Stimulated activated CD8-positive, alpha-beta memory T cell treated with anti-CD3 and anti-CD28 coated beads, Interleukin-2, amount 100 ng/mL, for 48 hours (primary cell): ENCODE data around the gene CERS6.

Source experiments
- DNase-seq, 2 donors: peaks; one replicate each; pipeline ENCODE4 v3.0.0-alpha.2; 2020; ENCODE audit warnings: low read depth in 2 of 2

Gene CERS6

DNA sequence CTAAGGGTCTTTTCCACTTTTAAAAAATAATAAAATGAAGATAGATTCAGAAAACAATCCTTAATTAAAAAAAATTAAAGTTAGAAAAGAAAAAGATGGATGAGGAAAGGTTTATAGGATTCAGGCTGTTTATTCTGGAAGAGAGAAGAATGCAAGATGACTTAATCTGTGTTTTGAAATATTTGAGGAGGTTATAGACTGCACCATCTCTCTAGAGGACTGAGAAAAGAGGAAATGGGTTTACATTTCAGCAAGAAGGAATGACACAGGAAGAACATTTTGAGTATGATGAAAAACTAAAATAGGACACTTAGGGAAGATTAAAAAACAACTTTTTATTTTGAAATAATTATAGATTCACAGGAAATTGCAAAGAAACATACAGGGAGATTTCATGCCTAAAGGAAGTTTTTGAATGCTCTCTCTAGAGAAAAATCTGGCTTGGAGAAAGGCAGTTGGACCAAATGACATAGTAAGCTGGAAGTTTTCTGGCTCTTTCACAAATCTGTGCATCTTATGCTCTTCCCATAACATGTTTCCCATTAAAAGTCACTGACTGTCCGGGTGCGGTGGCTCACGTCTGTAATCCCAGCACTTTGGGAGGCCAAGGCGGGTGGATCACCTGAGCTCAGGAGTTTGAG is 75.0 kb downstream of the CERS6 start:
- DNase-seq = no peak

DNA sequence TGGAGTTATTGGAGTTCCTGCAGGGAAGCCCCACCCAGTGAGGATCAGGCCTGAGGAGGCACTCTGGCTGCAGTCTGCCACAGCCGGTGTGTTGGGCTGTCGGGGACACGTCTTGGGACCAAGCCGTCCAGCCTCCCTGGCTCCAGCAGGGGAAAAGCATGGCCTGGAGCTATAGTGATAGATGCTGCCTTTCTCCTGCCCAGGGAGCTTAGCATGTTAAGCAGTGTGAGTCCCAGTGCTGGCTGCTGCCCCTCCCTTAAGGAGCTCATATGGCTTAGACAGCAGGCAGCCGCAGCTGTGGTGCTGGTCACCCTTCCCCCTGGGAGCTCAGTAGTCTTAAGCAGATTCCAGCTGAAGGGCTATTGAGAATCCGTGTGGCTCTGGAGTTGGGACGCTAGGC is 78.9 kb downstream of the CERS6 start:
- DNase-seq = no peak

DNA sequence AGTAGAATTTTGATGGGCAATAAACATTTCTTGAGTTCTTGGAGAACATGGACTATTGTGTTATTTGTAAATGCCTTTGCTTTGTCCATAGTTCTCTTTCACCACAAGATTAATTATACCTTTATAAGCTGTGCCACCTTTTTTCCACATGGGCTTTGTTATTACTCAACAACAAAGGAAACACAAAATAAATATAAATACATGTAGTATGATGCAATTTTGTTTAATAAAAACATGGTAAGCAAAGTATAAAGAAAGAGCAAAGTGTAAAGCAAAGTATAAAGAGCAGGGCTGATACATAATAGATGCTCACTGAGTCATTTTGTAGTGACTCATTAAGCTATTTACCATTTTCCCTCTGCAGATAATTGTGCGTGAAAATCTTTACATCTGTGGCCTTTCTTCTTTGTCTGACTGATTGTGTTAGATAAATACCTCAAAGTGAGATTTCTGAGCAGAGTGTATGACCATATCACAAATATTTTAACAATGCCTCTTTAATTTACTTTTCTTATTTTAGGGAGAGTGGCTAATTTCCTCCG is 80.9 kb downstream of the CERS6 start:
- DNase-seq = no peak

DNA sequence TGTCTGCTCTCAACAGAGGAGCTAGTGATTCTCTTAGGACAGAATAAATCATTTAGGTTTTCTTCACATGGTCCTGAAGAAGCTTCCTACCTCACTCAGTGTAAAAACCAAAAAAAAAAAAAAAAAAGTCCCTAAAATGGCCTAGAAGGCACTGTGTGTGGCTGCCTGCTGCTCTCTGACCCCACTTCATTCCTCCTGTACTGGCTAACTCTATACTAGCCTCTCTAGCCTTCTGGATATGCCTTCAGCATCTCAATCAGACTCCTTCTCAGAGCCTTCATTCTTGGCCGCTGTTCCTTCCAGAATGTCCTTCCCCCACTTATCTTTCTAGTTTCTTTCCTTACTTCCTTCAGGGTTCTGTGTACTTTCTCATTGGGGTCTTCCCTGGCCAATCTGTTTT is 82.1 kb downstream of the CERS6 start:
- no peak for DNase-seq

DNA sequence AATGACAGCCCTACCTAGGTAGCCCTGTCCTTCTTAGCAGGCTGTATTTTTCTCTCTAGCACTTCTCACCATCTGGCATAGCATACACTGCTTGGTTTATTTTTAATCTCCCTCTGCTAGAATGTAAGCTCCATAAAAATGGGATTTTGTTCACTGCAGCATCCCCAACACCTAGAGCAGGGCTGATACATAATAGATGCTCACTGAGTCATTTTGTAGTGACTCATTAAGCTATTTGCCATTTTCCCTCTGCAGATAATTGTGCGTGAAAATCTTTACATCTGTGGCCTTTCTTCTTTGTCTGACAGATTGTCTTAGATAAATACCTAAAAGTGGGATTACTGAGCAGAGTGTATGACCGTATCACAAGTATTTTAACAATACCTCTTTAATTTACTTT is 82.5 kb downstream of the CERS6 start:
- DNase-seq = no peak

DNA sequence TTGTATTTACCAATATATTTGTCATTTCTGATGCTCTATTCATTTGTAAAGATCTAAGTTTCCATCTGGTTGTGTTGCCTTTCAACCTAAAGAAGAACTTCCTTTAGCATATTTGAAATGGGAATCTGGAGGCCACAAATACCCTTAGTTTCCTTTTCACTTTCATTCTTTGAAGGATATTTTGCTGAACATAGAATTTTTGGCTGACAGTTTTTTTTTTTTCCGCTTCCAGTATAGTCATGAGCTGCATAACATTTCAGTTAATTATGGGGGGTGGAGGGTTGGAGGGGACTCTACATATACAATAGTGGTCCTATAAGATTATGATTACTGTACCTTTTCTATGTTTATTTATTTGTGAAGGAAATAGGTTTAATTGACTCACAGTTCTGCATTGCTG is 83.9 kb downstream of the CERS6 start:
- no peak for DNase-seq

DNA sequence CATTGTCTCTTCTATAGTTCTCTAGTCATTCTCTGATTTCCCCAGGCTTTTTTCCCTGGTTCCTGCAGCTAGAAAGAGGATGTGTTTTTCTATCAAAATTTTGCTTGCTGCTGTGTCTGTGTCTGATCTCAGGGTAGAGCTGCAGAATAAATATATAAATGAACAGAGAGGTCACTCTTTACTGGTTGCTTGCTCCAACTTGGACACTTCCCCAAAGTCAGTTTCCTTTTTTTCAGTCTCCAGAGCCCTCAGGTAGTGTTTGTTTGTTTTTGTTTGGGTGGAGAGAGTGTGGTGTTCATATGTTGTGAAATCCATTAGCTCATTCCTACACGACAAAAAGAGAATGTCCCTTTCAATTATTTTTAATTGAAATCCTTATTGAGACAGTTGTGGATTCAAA is 85.8 kb downstream of the CERS6 start:
- DNase-seq = no peak

DNA sequence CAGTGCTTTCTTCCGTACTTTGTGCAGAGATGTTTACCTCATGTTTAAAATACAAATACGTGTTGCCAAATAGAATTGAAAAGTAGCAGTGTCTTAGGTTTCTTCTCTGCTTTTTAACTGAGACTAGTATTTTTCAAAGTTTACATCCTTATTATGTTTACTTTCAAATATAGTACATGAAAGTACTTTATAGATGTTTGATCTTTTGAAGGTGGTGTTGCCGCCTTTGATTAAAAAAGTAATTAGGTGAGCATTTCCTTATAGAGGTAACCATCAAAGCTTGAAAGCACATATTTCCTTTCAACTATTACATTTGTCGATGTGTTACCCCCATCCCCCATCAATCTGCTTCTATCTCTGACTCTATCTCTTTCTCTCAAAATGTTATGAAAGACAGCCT is 87.0 kb downstream of the CERS6 start:
- DNase-seq = no peak

DNA sequence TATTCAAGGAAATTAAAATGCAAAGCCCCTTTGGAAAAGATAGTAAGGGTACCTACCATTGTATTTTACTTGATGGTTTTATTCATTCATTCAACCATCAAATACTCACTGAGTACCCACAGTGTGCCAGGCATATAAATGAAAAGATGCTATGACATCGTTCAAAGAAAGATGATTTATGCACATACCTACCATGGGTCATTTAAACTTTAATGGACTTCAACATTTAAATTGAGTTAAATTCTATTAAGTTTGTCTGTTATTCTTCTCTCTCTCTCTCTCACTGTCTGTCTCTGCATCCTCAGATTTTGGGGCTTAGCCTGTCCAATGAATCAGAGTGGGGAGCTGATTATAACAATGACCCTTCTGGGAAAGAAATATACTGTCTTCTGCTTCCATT is 87.9 kb downstream of the CERS6 start:
- no peak for DNase-seq

DNA sequence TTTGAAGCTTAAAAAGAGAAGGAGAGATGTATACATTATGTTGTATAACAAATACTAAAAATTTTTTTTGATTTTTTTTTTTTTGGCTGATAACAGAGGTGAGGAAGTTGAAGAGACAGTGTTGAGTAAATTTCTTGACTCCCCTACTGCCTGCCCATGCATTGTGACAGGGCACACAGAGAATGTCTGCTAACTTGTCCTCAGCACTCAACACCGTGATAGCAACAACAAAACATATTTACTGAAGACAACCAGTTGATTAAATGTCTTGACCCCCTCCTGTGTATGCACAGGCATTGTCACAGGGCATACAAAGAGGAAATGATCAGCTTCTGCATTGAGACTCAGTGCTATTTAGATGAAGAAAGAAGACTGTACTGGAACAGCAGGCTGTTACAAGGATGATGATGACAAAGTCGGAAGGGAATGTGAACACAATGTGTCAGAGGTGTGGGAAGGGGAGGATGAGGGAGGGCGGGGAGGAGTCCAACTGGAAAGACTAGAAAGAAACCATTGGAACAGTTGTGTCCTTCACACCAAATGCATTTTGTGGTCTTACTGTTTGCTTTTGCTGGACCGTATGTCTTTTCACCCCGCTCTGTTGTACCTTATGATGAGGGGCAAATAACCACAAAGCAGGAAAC is 89.5 kb downstream of the CERS6 start:
- DNase-seq = no peak

DNA sequence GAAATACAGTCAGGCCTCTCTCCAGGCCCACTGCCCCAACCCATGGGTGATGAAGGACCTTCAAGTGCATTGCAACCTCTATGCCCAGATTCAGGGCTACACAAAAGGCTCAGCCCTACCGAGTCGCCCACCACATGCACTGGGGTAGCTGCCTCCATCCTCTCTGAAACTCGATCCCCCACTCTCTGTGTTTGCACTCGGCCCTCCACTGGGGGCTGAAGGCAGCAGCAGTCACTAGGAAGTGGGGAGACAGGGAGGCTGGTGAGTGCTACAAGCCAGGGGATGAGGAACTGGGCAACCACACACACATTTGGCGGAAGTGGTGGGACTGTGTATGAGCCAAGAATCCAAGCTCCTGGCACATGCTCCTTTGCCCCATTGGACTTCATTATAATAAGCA is 94.6 kb downstream of the CERS6 start:
- no peak for DNase-seq

DNA sequence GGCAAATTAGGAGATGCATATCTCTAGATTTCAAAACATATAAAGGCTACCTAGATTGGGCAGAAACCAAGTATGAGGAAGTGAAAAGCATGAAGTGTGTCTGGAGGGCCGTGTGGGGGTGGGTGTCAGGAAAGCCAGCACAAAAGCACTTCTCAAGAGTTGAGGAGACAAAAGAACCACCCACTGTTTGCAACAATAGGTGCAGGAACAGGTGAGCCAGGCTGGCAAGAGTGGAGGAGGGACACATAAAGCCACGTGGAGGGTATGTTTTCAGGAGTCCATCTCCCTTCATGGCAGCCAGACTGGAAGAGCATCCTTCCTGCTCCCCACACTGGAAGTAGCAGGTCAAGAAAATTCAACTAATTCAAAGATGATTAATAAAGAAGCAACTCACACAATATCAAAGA is 96.4 kb downstream of the CERS6 start:
- no peak for DNase-seq

DNA sequence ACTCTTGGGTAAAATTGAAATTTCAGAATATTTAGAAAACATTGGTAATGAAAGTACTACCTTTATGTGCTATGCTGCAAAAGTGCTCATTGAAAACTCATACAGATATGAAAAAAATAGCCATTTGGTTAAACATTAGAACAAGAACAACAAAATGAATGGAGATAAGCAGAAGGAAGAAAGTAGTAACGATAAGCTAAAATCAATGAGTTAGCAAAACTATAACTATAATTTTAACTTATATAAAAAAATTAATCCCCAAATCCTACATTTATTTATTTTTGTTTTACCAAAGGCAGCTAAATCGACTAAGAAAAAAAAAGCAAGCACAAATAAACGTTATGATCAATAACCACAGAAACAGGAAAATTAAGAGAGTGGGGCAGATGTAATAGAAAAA is 99.2 kb downstream of the CERS6 start:
- no peak for DNase-seq

DNA sequence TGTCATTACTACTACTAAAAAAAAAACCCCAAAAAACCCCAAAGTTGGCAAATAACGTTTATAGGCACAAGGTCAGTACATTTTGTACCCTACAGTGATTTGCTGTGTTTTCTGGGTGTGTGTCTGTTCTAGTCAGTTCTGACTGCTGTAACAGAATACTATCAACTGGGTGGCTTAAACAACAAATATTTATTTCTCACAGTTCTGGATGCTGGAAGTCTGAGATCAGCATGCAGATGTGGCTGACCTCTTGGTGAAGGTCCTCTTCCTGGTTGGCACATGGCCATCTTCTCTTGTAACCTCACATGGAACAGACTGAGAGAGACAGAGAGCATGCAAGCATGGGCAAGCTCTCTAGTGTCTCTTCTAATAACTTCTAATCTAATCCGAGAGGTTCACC is 103.1 kb downstream of the CERS6 start:
- DNase-seq = no peak

DNA sequence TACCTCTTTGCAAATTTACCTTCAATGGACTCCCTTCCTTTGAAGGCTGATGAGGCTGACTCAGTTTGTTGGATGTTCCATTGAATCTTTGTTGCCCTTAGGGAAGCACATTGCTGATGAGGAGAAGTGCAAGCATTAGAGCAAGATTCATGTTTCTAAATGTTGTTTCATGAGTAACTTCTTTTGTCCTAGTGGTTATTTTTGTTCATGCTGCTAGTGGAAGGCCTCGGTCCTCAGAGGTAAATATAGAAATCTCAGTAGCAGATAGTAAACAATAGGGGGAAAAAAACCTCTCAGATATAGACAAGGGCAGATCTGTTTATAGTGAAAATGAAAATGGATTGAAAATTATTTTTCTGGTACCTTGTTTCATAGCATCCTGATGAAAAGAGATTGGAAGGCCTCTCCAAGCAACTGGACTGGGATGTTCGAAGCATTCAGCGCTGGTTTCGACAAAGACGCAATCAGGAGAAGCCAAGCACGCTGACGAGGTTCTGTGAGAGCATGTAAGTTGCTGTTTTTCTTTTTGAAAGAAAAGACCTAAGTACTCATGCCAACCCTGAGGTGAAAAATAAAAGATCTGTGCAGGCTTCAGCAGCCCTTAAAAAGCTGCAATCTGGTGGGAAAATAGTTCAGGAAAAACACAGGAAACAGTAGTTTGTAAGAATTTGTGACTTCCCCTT is 104.9 kb downstream of the CERS6 start:
- no peak for DNase-seq

DNA sequence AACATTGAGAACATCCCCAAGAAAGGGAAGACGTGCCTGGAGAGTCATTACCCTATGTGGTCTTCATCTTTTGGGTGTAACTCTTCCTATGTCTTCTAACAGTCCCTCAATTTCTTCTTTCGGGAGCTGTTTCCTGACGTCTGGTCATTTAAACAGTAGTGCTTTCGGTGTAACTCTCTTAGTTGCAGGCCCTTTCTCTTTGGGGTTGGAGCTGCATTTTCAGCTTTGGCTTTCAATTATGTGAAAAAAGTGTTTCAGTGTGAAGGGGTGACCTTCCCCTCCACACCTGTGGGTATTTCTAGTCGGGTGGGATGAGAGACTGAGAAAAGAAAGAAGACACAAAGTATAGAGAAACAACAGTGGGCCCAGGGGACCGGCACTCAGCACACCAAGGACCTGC is 105.9 kb downstream of the CERS6 start:
- DNase-seq = no peak

DNA sequence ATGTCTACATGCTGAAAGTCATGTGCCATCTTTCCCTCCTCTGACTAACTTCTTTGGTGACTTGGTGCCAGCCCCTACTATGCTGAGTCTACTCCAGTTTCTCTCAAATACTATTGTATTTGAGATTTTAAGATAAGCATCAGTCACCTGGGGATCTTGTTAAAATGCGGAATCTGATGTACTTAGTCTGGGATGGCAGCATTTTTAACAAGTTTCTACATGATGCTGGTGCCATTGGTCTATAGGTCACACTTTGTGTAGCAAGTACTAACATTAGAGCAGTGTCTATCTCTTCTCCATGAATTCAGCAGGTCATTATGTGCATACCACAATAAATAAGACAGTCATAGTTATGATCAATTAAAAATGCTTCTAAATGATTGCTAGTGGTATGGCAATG is 106.9 kb downstream of the CERS6 start:
- DNase-seq = no peak

DNA sequence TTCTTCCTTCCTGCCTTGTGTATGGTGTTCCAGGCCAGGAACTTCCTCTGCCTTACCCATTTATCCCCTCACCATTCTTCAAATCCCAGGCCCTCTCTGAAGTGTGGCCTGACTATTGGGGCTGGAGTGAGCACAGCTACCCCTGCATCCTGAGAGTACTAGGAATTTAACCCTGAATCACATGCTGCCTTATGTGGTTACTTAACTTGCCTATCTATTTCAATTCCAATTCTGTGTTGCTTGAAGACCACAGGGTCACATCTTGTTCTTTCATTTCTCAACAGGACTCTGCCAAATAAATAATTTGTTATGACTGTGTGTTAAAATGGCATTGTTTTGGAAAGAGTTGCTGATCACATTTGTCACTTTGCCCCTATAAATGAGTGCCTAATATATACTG is 108.6 kb downstream of the CERS6 start:
- DNase-seq = no peak

DNA sequence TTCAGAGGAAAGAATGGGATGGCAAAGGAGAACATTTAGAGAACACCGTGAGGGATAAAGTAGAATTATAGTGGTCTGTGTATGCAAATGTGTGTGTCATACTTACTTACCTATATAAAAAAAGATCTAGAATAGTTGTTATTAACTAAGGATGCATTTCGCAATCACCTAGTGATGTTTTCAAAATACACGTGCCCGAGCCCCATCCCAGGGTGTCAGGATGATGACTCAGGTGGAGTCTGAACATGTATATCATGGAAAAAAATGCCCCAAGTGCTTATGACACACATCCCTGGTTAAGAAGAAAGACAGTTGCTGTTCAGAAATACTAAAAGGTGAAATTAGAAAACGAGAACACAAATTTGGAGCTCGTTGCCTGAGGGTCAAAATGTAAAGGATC is 109.0 kb downstream of the CERS6 start:
- DNase-seq = no peak

DNA sequence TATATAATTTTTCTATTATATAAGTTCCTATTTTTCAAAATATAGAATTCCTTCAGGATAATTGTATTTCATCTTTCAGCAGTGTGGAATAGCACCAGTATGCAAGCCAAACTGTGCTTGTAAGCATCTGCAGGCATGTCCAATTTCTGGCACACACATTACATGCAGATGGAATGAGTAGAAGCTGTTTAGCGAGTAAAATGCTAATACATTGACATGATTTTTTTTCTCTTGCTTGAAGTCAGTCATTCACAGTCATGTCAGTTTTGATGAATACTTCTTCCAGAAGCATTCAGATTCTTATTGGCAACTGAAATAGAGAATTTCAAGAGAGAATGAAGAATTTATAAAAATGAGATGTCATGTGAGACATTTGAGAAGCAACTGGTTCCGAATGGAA is 109.4 kb downstream of the CERS6 start:
- DNase-seq = no peak

DNA sequence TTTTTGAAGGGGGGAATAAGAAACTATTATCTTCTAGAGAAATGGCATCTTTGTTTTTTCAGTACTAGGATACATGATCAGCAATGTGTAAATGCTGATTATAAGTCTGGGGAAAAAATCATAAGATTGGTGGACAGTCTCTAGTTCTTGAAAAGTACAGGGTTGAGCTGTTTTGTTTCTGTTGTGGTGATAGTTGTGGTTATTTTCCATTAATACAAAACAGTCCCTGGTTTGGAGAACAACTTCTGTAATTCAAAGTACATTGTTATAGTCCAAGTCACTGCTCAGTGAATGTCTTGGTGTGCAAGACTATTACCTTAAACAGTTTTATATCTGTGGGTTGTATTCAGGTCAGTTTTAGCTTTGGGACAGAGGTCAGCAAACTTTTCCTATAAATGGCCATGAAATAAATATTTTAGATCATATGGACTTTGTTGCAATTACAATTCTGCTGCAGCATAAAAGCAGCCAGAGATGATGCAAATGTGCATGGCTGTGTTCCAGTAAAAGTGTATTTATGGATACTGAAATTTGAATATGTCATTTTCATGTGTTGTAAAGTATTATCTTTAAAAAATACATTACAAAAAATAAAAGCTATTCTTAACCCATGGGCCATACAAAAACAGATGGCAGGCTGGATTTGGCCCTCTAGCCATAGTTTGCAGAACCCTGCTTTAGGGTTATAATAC is 111.0 kb downstream of the CERS6 start:
- DNase-seq = no peak

DNA sequence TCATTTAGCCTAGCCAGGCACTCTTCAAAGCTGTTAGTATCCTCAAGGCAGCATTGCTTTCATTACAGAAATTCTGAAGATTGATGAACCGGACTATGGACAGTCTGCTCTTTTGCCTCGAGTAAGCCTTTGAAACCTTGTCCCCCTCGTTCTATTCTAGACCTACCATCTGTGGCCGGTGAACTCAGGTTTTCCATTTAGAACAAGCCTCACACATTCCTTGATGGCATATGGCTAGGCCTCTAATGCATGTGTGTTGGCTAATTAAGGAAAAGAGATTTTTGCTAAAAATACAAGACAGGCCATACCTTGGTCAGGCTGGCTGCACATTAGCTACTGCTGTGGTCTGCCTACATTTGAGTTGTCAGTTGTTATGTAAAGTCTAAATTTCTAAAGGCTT is 111.8 kb downstream of the CERS6 start:
- no peak for DNase-seq
